HepG2 (cell line): ENCODE results near the gene CALY. TPM values are rescaled to one million over a fixed set of nuclear protein-coding genes. Genes with fewer than 3 reads are reported as not detected.

Experiments used
- GZF1 ChIP-seq: sonication (generic); formaldehyde crosslinking; IDR thresholded peaks from 2 replicates; pipeline ENCODE4 v1.5.1; 2020; ENCODE audit warnings: mild to moderate bottlenecking, missing genetic modification reagents
- IRF2 ChIP-seq: IDR thresholded peaks from 2 replicates; pipeline ENCODE4 v1.6.1; 2018; ENCODE audit warnings: missing genetic modification reagents, missing compliant biosample characterization
- POLR2A ChIP-seq, 2 experiments: IDR thresholded peaks; 2 replicates each; pipeline ENCODE4 v1.6.1; 2011; ENCODE audit warnings: low read depth in 2 of 2, low read length in 2 of 2, mild to moderate bottlenecking in 1 of 2, moderate library complexity in 1 of 2; ENCODE audit not compliant: insufficient read depth in 1 of 2
- POLR2G ChIP-seq: fragments of 200-400 bp; formaldehyde crosslinking; IDR thresholded peaks from 2 replicates; pipeline ENCODE4 v1.6.1; 2018; ENCODE audit warnings: mild to moderate bottlenecking, low read depth, low read length, moderate library complexity
- RFX3 ChIP-seq: IDR thresholded peaks from 2 replicates; pipeline ENCODE4 v1.6.1; 2016; ENCODE audit warnings: missing biosample characterization, missing genetic modification reagents
- SOX6 ChIP-seq, 2 experiments: fragments of 450-650 bp in 1 of 2; sonication (generic) in 1 of 2; formaldehyde crosslinking in 1 of 2; IDR thresholded peaks; 2 replicates each; pipeline versions ENCODE4 v1.4.0 to v1.6.1; 2017 to 2020; ENCODE audit warnings: antibody characterized with exemption in 1 of 2, mild to moderate bottlenecking in 1 of 2, missing genetic modification reagents in 1 of 2
- ZNF556 ChIP-seq: sonication (generic); formaldehyde crosslinking; IDR thresholded peaks from 2 replicates; pipeline ENCODE4 v1.4.0; 2020; ENCODE audit warnings: mild to moderate bottlenecking, missing genetic modification reagents, borderline replicate concordance
- ZNF569 ChIP-seq: sonication (generic); formaldehyde crosslinking; IDR thresholded peaks from 2 replicates; pipeline ENCODE4 v1.5.0; 2020; ENCODE audit warnings: mild to moderate bottlenecking, missing genetic modification reagents, moderate library complexity, borderline replicate concordance
- ZNF598 ChIP-seq: sonication (generic); formaldehyde crosslinking; IDR thresholded peaks from 2 replicates; pipeline ENCODE4 v1.5.1; 2020; ENCODE audit warnings: mild to moderate bottlenecking, missing genetic modification reagents, borderline replicate concordance
- ZNF678 ChIP-seq: sonication (generic); formaldehyde crosslinking; IDR thresholded peaks from 2 replicates; pipeline ENCODE4 v1.4.0; 2020; ENCODE audit warnings: mild to moderate bottlenecking, missing genetic modification reagents
- ZNF788 ChIP-seq: sonication (generic); formaldehyde crosslinking; IDR thresholded peaks from 2 replicates; pipeline ENCODE4 v1.5.0; 2020; ENCODE audit warnings: mild to moderate bottlenecking, missing genetic modification reagents, borderline replicate concordance
- polyA plus RNA-seq, 8 experiments: library from polyadenylated mRNA; depleted of rRNA in 3 of 8; stranded (reverse) in 7 of 8; unstranded in 1 of 8; fragments of >200 nt; fragmentation: Illumina TruSeq in 4 of 8; extraction: Trizol in 4 of 8; gene quantifications; 2 replicates each; pipeline versions ENCODE4 v1.2.1 to v1.2.3, GENCODE V29; 2011 to 2016; ENCODE audit warnings: low read depth in 4 of 8, missing spikeins in 1 of 8, mixed read lengths in 1 of 8; ENCODE audit not compliant: insufficient read depth in 1 of 8
- total RNA-seq, 5 experiments: library from RNA; depleted of rRNA; stranded (reverse); fragments of >200 nt; fragmentation: Illumina TruSeq; extraction: Trizol; gene quantifications; 2 replicates each; pipeline ENCODE4 v1.2.3, GENCODE V29; 2016; ENCODE audit warnings: low read depth in 1 of 5
- TF ChIP-seq, protein P1 (sequence below): sonication (generic); formaldehyde crosslinking; IDR thresholded peaks from 2 replicates; pipeline ENCODE4 v1.4.0; 2020; ENCODE audit warnings: missing genetic modification reagents, borderline replicate concordance
- TF ChIP-seq, protein P2 (sequence below): IDR thresholded peaks from 2 replicates; pipeline ENCODE4 v1.6.1; 2016; ENCODE audit warnings: missing compliant biosample characterization, missing genetic modification reagents, borderline replicate concordance
- TF ChIP-seq, protein P3 (sequence below): sonication (generic); formaldehyde crosslinking; IDR thresholded peaks from 2 replicates; pipeline ENCODE4 v1.8.0; 2022; ENCODE audit warnings: mild to moderate bottlenecking, missing genetic modification reagents, moderate library complexity
- TF ChIP-seq, protein P4 (sequence below): sonication (generic); formaldehyde crosslinking; IDR thresholded peaks from 2 replicates; pipeline ENCODE4 v1.4.0; 2020; ENCODE audit warnings: missing genetic modification reagents
- TF ChIP-seq, protein P5 (sequence below): sonication (generic); formaldehyde crosslinking; IDR thresholded peaks from 2 replicates; pipeline ENCODE4 v1.9.0; 2021; ENCODE audit warnings: mild to moderate bottlenecking, missing genetic modification reagents

The CALY gene
- total and polyA plus RNA-seq, 2 of the 13 experiments (the other 11 are each of a cell fraction or from before 2014, with no cell fraction given): 0.08 TPM; not detected in 1

DNA sequence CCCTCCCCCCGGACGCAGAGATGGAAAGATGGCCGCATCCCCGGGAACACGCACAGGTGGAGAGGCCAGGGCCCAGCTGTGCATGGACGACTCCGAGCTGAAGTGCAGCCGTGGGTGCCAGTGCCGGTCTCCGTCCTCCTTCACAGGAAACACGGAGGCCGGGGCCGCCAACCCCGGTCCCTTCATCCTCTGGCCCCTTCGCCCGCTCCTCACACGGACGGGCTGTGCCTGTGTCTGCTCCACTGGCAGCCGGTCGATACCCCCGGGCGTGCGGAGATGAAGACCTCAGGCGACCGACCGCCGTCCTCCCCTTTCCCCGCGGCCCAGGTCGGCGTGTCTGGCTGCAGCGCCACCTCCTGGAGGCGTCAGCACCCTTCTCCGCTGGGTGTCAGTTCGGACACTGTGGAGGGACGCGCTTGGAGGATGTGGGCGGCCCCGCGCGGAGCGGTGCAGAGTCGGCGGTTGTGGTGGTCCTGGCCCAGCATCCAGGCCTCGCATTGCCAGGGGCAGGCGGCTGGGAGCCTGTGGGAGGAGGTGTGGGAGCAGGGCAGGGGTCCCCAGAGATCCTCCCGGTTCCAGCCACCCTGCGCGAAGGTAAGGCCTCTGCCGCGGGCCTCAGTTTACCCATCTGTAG, 18.1 kb downstream of the CALY start (continued):
- TF ChIP-seq, protein P1, sequence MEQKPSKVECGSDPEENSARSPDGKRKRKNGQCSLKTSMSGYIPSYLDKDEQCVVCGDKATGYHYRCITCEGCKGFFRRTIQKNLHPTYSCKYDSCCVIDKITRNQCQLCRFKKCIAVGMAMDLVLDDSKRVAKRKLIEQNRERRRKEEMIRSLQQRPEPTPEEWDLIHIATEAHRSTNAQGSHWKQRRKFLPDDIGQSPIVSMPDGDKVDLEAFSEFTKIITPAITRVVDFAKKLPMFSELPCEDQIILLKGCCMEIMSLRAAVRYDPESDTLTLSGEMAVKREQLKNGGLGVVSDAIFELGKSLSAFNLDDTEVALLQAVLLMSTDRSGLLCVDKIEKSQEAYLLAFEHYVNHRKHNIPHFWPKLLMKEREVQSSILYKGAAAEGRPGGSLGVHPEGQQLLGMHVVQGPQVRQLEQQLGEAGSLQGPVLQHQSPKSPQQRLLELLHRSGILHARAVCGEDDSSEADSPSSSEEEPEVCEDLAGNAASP (CRISPR knock-in tag): peak; percentile 83
- TF ChIP-seq POLR2A (IDR thresholded peaks at IDR 0.05; ENCODE audit: insufficient read depth in 1 of 2, low read depth in 2 of 2, low read length in 2 of 2): no peak
- no peak for TF ChIP-seq GZF1 (CRISPR knock-in tag)
- TF ChIP-seq SOX6 (IDR thresholded peaks at IDR 0.05): no peak
- peak; percentile 28; the same call in 1 of the 2 replicates for TF ChIP-seq SOX6 (CRISPR knock-in tag; IDR thresholded peaks at IDR 0.05)
- TF ChIP-seq ZNF569 (CRISPR knock-in tag): no peak
- TF ChIP-seq, protein P2, sequence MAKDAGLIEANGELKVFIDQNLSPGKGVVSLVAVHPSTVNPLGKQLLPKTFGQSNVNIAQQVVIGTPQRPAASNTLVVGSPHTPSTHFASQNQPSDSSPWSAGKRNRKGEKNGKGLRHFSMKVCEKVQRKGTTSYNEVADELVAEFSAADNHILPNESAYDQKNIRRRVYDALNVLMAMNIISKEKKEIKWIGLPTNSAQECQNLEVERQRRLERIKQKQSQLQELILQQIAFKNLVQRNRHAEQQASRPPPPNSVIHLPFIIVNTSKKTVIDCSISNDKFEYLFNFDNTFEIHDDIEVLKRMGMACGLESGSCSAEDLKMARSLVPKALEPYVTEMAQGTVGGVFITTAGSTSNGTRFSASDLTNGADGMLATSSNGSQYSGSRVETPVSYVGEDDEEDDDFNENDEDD (CRISPR knock-in tag): peak; percentile 39; the same call in 1 of the 2 replicates
- TF ChIP-seq ZNF598: no peak
- TF ChIP-seq, protein P3, sequence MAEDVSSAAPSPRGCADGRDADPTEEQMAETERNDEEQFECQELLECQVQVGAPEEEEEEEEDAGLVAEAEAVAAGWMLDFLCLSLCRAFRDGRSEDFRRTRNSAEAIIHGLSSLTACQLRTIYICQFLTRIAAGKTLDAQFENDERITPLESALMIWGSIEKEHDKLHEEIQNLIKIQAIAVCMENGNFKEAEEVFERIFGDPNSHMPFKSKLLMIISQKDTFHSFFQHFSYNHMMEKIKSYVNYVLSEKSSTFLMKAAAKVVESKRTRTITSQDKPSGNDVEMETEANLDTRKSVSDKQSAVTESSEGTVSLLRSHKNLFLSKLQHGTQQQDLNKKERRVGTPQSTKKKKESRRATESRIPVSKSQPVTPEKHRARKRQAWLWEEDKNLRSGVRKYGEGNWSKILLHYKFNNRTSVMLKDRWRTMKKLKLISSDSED: 0 out of 2 replicates have a peak, but pooled peaks have one; percentile 43
- TF ChIP-seq, protein P4, sequence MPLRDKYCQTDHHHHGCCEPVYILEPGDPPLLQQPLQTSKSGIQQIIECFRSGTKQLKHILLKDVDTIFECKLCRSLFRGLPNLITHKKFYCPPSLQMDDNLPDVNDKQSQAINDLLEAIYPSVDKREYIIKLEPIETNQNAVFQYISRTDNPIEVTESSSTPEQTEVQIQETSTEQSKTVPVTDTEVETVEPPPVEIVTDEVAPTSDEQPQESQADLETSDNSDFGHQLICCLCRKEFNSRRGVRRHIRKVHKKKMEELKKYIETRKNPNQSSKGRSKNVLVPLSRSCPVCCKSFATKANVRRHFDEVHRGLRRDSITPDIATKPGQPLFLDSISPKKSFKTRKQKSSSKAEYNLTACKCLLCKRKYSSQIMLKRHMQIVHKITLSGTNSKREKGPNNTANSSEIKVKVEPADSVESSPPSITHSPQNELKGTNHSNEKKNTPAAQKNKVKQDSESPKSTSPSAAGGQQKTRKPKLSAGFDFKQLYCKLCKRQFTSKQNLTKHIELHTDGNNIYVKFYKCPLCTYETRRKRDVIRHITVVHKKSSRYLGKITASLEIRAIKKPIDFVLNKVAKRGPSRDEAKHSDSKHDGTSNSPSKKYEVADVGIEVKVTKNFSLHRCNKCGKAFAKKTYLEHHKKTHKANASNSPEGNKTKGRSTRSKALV (CRISPR knock-in tag): 0 out of 2 replicates have a peak, but pooled peaks have one; percentile 42
- no peak for TF ChIP-seq ZNF678 (CRISPR knock-in tag)
- TF ChIP-seq ZNF556: peak; percentile 76; the same call in 1 of the 2 replicates
- TF ChIP-seq, protein P5, sequence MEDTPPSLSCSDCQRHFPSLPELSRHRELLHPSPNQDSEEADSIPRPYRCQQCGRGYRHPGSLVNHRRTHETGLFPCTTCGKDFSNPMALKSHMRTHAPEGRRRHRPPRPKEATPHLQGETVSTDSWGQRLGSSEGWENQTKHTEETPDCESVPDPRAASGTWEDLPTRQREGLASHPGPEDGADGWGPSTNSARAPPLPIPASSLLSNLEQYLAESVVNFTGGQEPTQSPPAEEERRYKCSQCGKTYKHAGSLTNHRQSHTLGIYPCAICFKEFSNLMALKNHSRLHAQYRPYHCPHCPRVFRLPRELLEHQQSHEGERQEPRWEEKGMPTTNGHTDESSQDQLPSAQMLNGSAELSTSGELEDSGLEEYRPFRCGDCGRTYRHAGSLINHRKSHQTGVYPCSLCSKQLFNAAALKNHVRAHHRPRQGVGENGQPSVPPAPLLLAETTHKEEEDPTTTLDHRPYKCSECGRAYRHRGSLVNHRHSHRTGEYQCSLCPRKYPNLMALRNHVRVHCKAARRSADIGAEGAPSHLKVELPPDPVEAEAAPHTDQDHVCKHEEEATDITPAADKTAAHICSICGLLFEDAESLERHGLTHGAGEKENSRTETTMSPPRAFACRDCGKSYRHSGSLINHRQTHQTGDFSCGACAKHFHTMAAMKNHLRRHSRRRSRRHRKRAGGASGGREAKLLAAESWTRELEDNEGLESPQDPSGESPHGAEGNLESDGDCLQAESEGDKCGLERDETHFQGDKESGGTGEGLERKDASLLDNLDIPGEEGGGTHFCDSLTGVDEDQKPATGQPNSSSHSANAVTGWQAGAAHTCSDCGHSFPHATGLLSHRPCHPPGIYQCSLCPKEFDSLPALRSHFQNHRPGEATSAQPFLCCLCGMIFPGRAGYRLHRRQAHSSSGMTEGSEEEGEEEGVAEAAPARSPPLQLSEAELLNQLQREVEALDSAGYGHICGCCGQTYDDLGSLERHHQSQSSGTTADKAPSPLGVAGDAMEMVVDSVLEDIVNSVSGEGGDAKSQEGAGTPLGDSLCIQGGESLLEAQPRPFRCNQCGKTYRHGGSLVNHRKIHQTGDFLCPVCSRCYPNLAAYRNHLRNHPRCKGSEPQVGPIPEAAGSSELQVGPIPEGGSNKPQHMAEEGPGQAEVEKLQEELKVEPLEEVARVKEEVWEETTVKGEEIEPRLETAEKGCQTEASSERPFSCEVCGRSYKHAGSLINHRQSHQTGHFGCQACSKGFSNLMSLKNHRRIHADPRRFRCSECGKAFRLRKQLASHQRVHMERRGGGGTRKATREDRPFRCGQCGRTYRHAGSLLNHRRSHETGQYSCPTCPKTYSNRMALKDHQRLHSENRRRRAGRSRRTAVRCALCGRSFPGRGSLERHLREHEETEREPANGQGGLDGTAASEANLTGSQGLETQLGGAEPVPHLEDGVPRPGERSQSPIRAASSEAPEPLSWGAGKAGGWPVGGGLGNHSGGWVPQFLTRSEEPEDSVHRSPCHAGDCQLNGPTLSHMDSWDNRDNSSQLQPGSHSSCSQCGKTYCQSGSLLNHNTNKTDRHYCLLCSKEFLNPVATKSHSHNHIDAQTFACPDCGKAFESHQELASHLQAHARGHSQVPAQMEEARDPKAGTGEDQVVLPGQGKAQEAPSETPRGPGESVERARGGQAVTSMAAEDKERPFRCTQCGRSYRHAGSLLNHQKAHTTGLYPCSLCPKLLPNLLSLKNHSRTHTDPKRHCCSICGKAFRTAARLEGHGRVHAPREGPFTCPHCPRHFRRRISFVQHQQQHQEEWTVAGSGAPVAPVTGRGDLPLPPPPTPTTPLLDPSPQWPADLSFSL (CRISPR knock-in tag): no peak
- TF ChIP-seq IRF2 (CRISPR knock-in tag): peak; percentile 63; the same call in 1 of the 2 replicates
- no peak for TF ChIP-seq POLR2G
- TF ChIP-seq ZNF788 (CRISPR knock-in tag): peak; percentile 56; the same call in 1 of the 2 replicates
- TF ChIP-seq RFX3 (CRISPR knock-in tag): no peak
